Tibial nerve (tissue), 4 donors: Measurements from ENCODE around the gene DLG1.

Experiments used
- CTCF ChIP-seq, 5 experiments: fragments of 200-600 bp in 3 of 5; fragments of 450-650 bp in 2 of 5; sonication (generic) in 3 of 5; IDR thresholded peaks; one replicate each; pipeline ENCODE4 v1.5.1; 2016 to 2019; ENCODE audit warnings: antibody characterized with exemption in 5 of 5, mild to moderate bottlenecking in 3 of 5, moderate library complexity in 2 of 5
- EP300 ChIP-seq, 2 donors: sonication (generic); formaldehyde crosslinking; IDR thresholded peaks; one replicate each; pipeline ENCODE4 v1.6.1; 2017; ENCODE audit warnings: antibody characterized with exemption in 2 of 2, mild to moderate bottlenecking in 1 of 2

- TF ChIP-seq CTCF (IDR thresholded peaks at IDR 0.05) (no peak), EP300 (IDR thresholded peaks at IDR 0.05) (no peak)
Observed at GRCh38 chr3:197203714-197204146, 94.7 kb downstream of the DLG1 start.
